GM23248 (cell line): ENCODE measurements around the gene IQCK.

Experiments used
- EZH2 ChIP-seq: fragments of 200-600 bp; sonication (generic); IDR thresholded peaks from 2 replicates; pipeline ENCODE4 v1.6.1; 2018; ENCODE audit warnings: antibody characterized with exemption, mild to moderate bottlenecking; ENCODE audit not compliant: insufficient read depth, poor library complexity, severe bottlenecking
- EZH2phosphoT487 ChIP-seq: fragments of 200-600 bp; sonication (generic); IDR thresholded peaks from 2 replicates; pipeline ENCODE4 v1.6.1; 2018; ENCODE audit warnings: antibody characterized with exemption, moderate library complexity, mild to moderate bottlenecking, low read depth; ENCODE audit not compliant: insufficient read depth

DNA sequence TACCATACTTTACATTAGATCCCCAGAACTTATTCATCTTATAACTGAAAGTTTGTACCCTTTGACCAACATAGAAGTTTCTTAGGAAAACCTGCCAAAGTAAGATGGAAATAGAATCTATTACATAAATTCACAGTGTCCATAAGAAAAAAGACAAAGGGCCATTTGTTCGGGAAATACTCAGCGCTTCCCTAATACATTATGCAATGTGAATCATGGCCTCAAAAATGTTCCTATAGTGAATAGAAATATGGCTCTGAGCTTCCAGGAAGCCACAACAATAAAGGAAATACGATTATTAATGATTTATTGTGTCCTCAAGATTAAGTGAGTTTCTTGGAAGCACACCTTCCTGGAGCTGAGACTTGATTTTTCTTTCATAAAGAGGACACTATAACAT, 115.1 kb downstream of the IQCK start:
- no peak for TF ChIP-seq EZH2
- TF ChIP-seq EZH2phosphoT487 = no peak
